A549 (cell line): ENCODE data around the gene WDR35. TPM values are rescaled to one million over a fixed set of nuclear protein-coding genes. Genes with fewer than 3 reads are reported as not detected.

Experiments used
- ATAC-seq, 2 experiments: fragments of 200-7000 bp in 1 of 2; fragments of >200 bp in 1 of 2; cut with Nextera tagmentation in 1 of 2; cut with Tn5 transposase in 1 of 2; 3 replicates each; pipeline versions ENCODE4 v1.8.0 to v1.9.1; 2018 to 2020; ENCODE audit warnings: mild to moderate bottlenecking in 1 of 2, moderate library complexity in 1 of 2
- CTCF ChIA-PET: fragments of 300-600 bp; sonication (Branson Sonifier 250); formaldehyde crosslinking; extraction: SDS; loops from one replicate; lab custom pipeline; 2021; ENCODE audit warnings: antibody characterized with exemption, inconsistent platforms; lab: Yijun Ruan, JAX
- POLR2A ChIA-PET: fragments of 350-600 bp; formaldehyde crosslinking; extraction: SDS; loops from one replicate; lab custom pipeline; 2021; ENCODE audit warnings: antibody characterized with exemption, inconsistent platforms; lab: Yijun Ruan, JAX
- DNase-seq, 2 experiments: peaks; one replicate each; pipeline versions ENCODE4 v3.0.0 to v3.0.0-alpha.2; 2011 to 2016; ENCODE audit warnings: low read depth in 1 of 2, low spot score in 1 of 2
- FAIRE-seq: peaks from 2 replicates; lab custom pipeline; 2011; peaks lifted over from hg19 to GRCh38; lab: Jason Lieb, UNC
- H3K27ac ChIP-seq, 2 experiments: fragments of >200 bp; sonication (Bioruptor Twin); formaldehyde crosslinking; 3 replicates each; pipeline ENCODE4 v1.5.1; 2016 to 2017
- H3K4me1 ChIP-seq: fragments of >200 bp; sonication (Bioruptor Twin); formaldehyde crosslinking; 3 replicates; pipeline ENCODE4 v1.6.1; 2016
- H3K4me2 ChIP-seq: fragments of >200 bp; sonication (Bioruptor Twin); formaldehyde crosslinking; 3 replicates; pipeline ENCODE4 v1.6.1; 2016
- H3K4me3 ChIP-seq: fragments of >200 bp; sonication (Bioruptor Twin); formaldehyde crosslinking; 3 replicates; pipeline ENCODE4 v1.5.1; 2016
- H3K9me3 ChIP-seq: fragments of >200 bp; sonication (Bioruptor Twin); formaldehyde crosslinking; 3 replicates; pipeline ENCODE4 v1.6.1; 2016
- CBX8 ChIP-seq: fragments of 200-600 bp; sonication (generic); IDR thresholded peaks from 2 replicates; pipeline ENCODE4 v1.6.1; 2016
- CHD2 ChIP-seq: fragments of 150-350 bp; IDR thresholded peaks from 2 replicates; pipeline ENCODE4 v1.6.1; 2014; ENCODE audit warnings: low read length; ENCODE audit not compliant: partially characterized antibody
- CTCF ChIP-seq: fragments of >200 bp; sonication (Bioruptor Twin); formaldehyde crosslinking; IDR thresholded peaks from 3 replicates; pipeline ENCODE4 v1.5.1; 2016
- EHF ChIP-seq: fragments of 250-450 bp; sonication (Bioruptor Pico); IDR thresholded peaks from 2 replicates; pipeline ENCODE4 v1.5.0; 2020; ENCODE audit warnings: mild to moderate bottlenecking
- EHMT2 ChIP-seq: fragments of 200-600 bp; sonication (generic); IDR thresholded peaks from 2 replicates; pipeline ENCODE4 v1.6.1; 2016; ENCODE audit warnings: antibody characterized with exemption, low read depth, mild to moderate bottlenecking, moderate library complexity
- EP300 ChIP-seq, 2 experiments: fragments of >200 bp; sonication (Bioruptor Twin); formaldehyde crosslinking; IDR thresholded peaks; 2 replicates in 1 of 2; 3 replicates in 1 of 2; pipeline ENCODE4 v1.6.1; 2016 to 2017
- FOXS1 ChIP-seq: fragments of 250-450 bp; sonication (Bioruptor Pico); IDR thresholded peaks from 2 replicates; pipeline ENCODE4 v1.5.0; 2020; ENCODE audit warnings: mild to moderate bottlenecking, moderate library complexity
- HMGXB4 ChIP-seq: fragments of 250-450 bp; sonication (Bioruptor Pico); IDR thresholded peaks from 2 replicates; pipeline ENCODE4 v1.5.0; 2021; ENCODE audit warnings: mild to moderate bottlenecking, moderate library complexity, borderline replicate concordance
- HOXB5 ChIP-seq: fragments of 250-450 bp; sonication (Bioruptor Pico); IDR thresholded peaks from 2 replicates; pipeline ENCODE4 v1.5.0; 2020; ENCODE audit warnings: mild to moderate bottlenecking, moderate library complexity
- MAZ ChIP-seq: fragments of 150-350 bp; IDR thresholded peaks from 2 replicates; pipeline ENCODE4 v1.6.1; 2014; ENCODE audit warnings: antibody characterized with exemption, low read depth, low read length, borderline replicate concordance
- NR3C1 ChIP-seq: fragments of >200 bp; sonication (Bioruptor Twin); formaldehyde crosslinking; IDR thresholded peaks from 3 replicates; pipeline ENCODE4 v1.6.1; 2017
- POLR2AphosphoS2 ChIP-seq: conservative IDR thresholded peaks from 2 replicates; pipeline ENCODE4 v1.6.1; 2012; ENCODE audit warnings: low read length, improper control_type of control experiment, inconsistent platforms
- RAD21 ChIP-seq, 2 experiments: fragments of >200 bp in 1 of 2; sonication (Bioruptor Twin) in 1 of 2; formaldehyde crosslinking in 1 of 2; IDR thresholded peaks in 1 of 2; conservative IDR thresholded peaks in 1 of 2; 2 replicates in 1 of 2; 3 replicates in 1 of 2; pipeline ENCODE4 v1.6.1; 2012 to 2018; ENCODE audit warnings: inconsistent platforms in 1 of 2
- RARB ChIP-seq: fragments of 250-450 bp; sonication (Bioruptor Pico); IDR thresholded peaks from 2 replicates; pipeline ENCODE4 v1.8.0; 2021; ENCODE audit warnings: mild to moderate bottlenecking, moderate library complexity
- RFX5 ChIP-seq: fragments of 450-650 bp; IDR thresholded peaks from 2 replicates; pipeline ENCODE4 v1.7.1; 2014; ENCODE audit warnings: antibody characterized with exemption, mild to moderate bottlenecking, moderate library complexity
- SMC3 ChIP-seq: fragments of >200 bp; sonication (Bioruptor Twin); formaldehyde crosslinking; IDR thresholded peaks from 3 replicates; pipeline ENCODE4 v1.6.1; 2018; ENCODE audit warnings: inconsistent platforms
- TFCP2L1 ChIP-seq: fragments of 250-450 bp; sonication (Bioruptor Pico); IDR thresholded peaks from 2 replicates; pipeline ENCODE4 v1.5.0; 2021; ENCODE audit warnings: mild to moderate bottlenecking
- TP53 ChIP-seq: fragments of 250-450 bp; sonication (Bioruptor Pico); IDR thresholded peaks from 2 replicates; pipeline ENCODE4 v1.5.0; 2021; ENCODE audit warnings: mild to moderate bottlenecking, moderate library complexity
- USF2 ChIP-seq: fragments of 450-650 bp; IDR thresholded peaks from 2 replicates; pipeline ENCODE4 v1.6.1; 2014; ENCODE audit warnings: antibody characterized with exemption
- ZFP36 ChIP-seq: fragments of 450-650 bp; IDR thresholded peaks from 2 replicates; pipeline ENCODE4 v1.6.1; 2014; ENCODE audit warnings: borderline replicate concordance; ENCODE audit not compliant: partially characterized antibody
- ZSCAN20 ChIP-seq: fragments of 250-450 bp; sonication (Bioruptor Pico); IDR thresholded peaks from 2 replicates; pipeline ENCODE4 v1.8.0; 2022; ENCODE audit warnings: mild to moderate bottlenecking, moderate library complexity
- WGBS: methylation state at CpG from one replicate; pipeline ENCODE4 v1.1.6; 2017; ENCODE audit errors: missing lambda C conversion rate; 5-methylcytosine and 5-hydroxymethylcytosine counted together
- polyA plus RNA-seq, 4 experiments: library from polyadenylated mRNA; depleted of rRNA in 3 of 4; stranded (reverse); fragments of >200 nt; fragmentation: RNase III in 1 of 4; extraction: RNeasy Plus Mini Kit Qiagen cat#74134 plus additional on column Dnase treatment in 1 of 4; gene quantifications; 2 replicates in 3 of 4; 3 replicates in 1 of 4; pipeline ENCODE4 v1.2.3, GENCODE V29; 2011 to 2017

The WDR35 gene
- polyA plus RNA-seq, 2 of the 4 experiments (the other 2 are of a cell fraction) = 12.1 to 28.5 TPM

DNA sequence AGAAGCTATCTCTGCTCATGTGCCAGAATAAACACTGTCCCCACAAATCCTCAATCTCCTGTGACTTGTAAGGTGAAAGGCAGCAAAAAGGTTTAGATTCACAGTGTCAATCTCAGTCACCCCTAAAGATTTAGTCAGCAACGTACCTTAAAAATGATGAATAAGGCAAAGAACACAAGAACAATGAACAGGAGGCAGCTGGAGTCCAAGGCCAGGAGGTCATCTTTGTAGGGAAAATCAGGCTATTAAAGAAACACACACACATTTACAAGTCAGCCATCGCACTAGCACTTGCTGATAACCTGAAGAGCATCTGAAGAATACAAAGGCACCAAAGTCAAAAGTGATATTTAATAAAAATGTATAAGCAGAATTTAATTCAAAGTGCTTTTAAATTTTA lies 44.9 kb upstream of the WDR35 start:
- ATAC-seq = no peak
- CTCF ChIA-PET = interaction anchor here (0.7 to 4.2 kb wide), 11 partner anchors 9 to 190 kb away, joined by 3 to 40 read pairs (median 4); partner anchors contain the start of gene SDC1
- Histone ChIP-seq H3K4me2 (no peak overlapping the region), H3K27ac (no peak overlapping the region), H3K9me3 (peaks cover 5% of the 10 kb centered on the region; the same call in 2 of the 3 replicates), H3K4me1 (no peaks in the 10 kb centered on the region), H3K4me3 (no peak overlapping the region)
- TF ChIP-seq EHMT2 (no peak), SMC3 (no peak), CBX8 (no peak), CTCF (no peak), NR3C1 (no peak), ZSCAN20 (no peak), CHD2 (no peak), EHF (CRISPR knock-in tag) (no peak), RARB (CRISPR knock-in tag) (no peak), TP53 (CRISPR knock-in tag) (no peak), HMGXB4 (CRISPR knock-in tag) (no peak), TFCP2L1 (CRISPR knock-in tag) (no peak), FOXS1 (CRISPR knock-in tag) (no peak), EP300 (IDR thresholded peaks at IDR 0.05) (no peak), HOXB5 (CRISPR knock-in tag) (no peak), RAD21 (conservative IDR thresholded peaks at IDR 0.05 in 1 of 2, IDR thresholded peaks at IDR 0.05 in 1 of 2) (no peak), USF2 (no peak), POLR2AphosphoS2 (no peak), MAZ (no peak)
- FAIRE-seq = no peak
- POLR2A ChIA-PET = interaction anchor here (1.3 kb wide), 1 partner anchor 16 kb away, joined by 5 read pairs; the partner anchor contains the start of gene LAPTM4A
- DNase-seq = no peak
- 79% methylated on average over 2 of the region's 2 CpGs for WGBS

DNA sequence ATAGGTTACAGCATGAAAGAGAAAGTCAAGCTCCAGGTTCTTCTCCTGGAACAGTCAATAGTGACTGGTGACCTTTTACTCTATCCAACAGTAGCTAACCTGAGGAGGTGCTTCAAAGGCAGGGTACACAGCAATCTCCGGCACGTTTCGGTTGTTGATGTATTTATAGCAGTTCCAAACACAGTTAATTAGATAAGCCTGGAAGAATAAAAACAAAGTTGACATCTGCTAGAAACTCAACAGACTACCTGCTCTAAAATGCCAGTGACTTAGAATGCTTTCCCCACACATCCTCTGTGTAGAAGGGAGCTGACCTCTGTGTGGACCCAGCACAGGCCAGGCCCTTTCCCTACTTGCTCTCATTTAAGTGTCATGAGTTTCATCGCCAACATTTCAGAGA lies 44.3 kb upstream of the WDR35 start:
- TF ChIP-seq ZFP36 = no peak
- no peak for TF ChIP-seq RFX5
- Histone ChIP-seq H3K9me3 (peaks cover 9% of the 10 kb centered on the region; the same call in 2 of the 3 replicates), H3K4me2 (no peak overlapping the region), H3K4me3 (no peak overlapping the region), H3K4me1 (no peaks in the 10 kb centered on the region), H3K27ac (no peak overlapping the region)
- WGBS = 95% methylated on average over 4 of the region's 4 CpGs
- CTCF ChIA-PET = interaction anchor here (0.7 to 4.2 kb wide), 12 partner anchors 9 to 191 kb away, joined by 3 to 40 read pairs (median 4); partner anchors contain the start of gene SDC1
- POLR2A ChIA-PET = interaction anchor here (1.3 kb wide), 1 partner anchor 17 kb away, joined by 5 read pairs; the partner anchor contains the start of gene LAPTM4A
- FAIRE-seq (no peak), ATAC-seq (no peak), DNase-seq (no peak)
